HEK293T (cell line): Measurements from ENCODE around the gene FITM2.

Experiments
- CTCF ChIA-PET: fragments of 350-600 bp; formaldehyde crosslinking; extraction: SDS; loops from one replicate; lab custom pipeline; 2021; ENCODE audit warnings: antibody characterized with exemption, inconsistent platforms; lab: Yijun Ruan, JAX
- POLR2A ChIA-PET: fragments of 350-600 bp; formaldehyde crosslinking; extraction: SDS; loops from one replicate; lab custom pipeline; 2020; ENCODE audit warnings: antibody characterized with exemption, inconsistent platforms; lab: Yijun Ruan, JAX
- DNase-seq: peaks from one replicate; pipeline ENCODE4 v3.0.0; 2012; ENCODE audit warnings: mixed read lengths; ENCODE audit errors: extremely low spot score
- ARNT ChIP-seq: fragments of 450-650 bp; IDR thresholded peaks from 2 replicates; pipeline ENCODE4 v1.6.1; 2017; ENCODE audit warnings: mild to moderate bottlenecking
- BHLHE40 ChIP-seq: fragments of 450-650 bp; IDR thresholded peaks from 2 replicates; pipeline ENCODE4 v1.6.1; 2016; ENCODE audit warnings: mild to moderate bottlenecking, moderate library complexity, borderline replicate concordance
- CTBP1 ChIP-seq: fragments of 450-650 bp; IDR thresholded peaks from 2 replicates; pipeline ENCODE4 v1.6.1; 2016; ENCODE audit warnings: borderline replicate concordance
- ELF4 ChIP-seq: fragments of 450-650 bp; IDR thresholded peaks from 2 replicates; pipeline ENCODE4 v1.6.1; 2017; ENCODE audit warnings: antibody characterized with exemption
- FOXA1 ChIP-seq: fragments of 450-650 bp; IDR thresholded peaks from 2 replicates; pipeline ENCODE4 v1.6.1; 2016; ENCODE audit warnings: mild to moderate bottlenecking
- FOXK2 ChIP-seq: fragments of 450-650 bp; IDR thresholded peaks from 2 replicates; pipeline ENCODE4 v1.6.1; 2016; ENCODE audit warnings: mild to moderate bottlenecking
- FOXM1 ChIP-seq: fragments of 450-650 bp; IDR thresholded peaks from 2 replicates; pipeline ENCODE4 v1.6.1; 2017; ENCODE audit warnings: mild to moderate bottlenecking, borderline replicate concordance
- HDGF ChIP-seq: fragments of 450-650 bp; IDR thresholded peaks from 2 replicates; pipeline ENCODE4 v1.6.1; 2017; ENCODE audit warnings: antibody characterized with exemption, borderline replicate concordance
- L3MBTL2 ChIP-seq: fragments of 450-650 bp; conservative IDR thresholded peaks from 2 replicates; pipeline ENCODE4 v1.6.1; 2016; ENCODE audit warnings: mild to moderate bottlenecking
- LEF1 ChIP-seq: fragments of 450-650 bp; IDR thresholded peaks from 2 replicates; pipeline ENCODE4 v1.6.1; 2017; ENCODE audit warnings: mild to moderate bottlenecking, borderline replicate concordance
- NFRKB ChIP-seq: fragments of 450-650 bp; IDR thresholded peaks from 2 replicates; pipeline ENCODE4 v1.6.1; 2016; ENCODE audit warnings: mild to moderate bottlenecking, moderate library complexity
- PKNOX1 ChIP-seq: fragments of 450-650 bp; IDR thresholded peaks from 2 replicates; pipeline ENCODE4 v1.6.1; 2016
- SP1 ChIP-seq: fragments of 450-650 bp; IDR thresholded peaks from 2 replicates; pipeline ENCODE4 v1.6.1; 2017
- SUZ12 ChIP-seq: fragments of 450-650 bp; IDR thresholded peaks from 2 replicates; pipeline ENCODE4 v1.6.1; 2016; ENCODE audit warnings: mild to moderate bottlenecking
- TARDBP ChIP-seq: fragments of 450-650 bp; IDR thresholded peaks from 2 replicates; pipeline ENCODE4 v1.6.1; 2016
- ZNF384 ChIP-seq: fragments of 450-650 bp; IDR thresholded peaks from 2 replicates; pipeline ENCODE4 v1.6.1; 2016

FITM2 gene

GRCh38 chr20:44342248-44342647, 31.2 kb upstream of the FITM2 start:
- DNase-seq, result no peak
- TF ChIP-seq PKNOX1 (no peak), FOXA1 (no peak), L3MBTL2 (no peak)
- POLR2A ChIA-PET, result no interaction called here
- CTCF ChIA-PET, result no interaction called here

GRCh38 chr20:44336725-44337380, 25.9 kb upstream of the FITM2 start, which contains the start of gene R3HDML:
Gene R3HDML (plus strand): TSS chr20:44337043. CDS start chr20:44337158, 115 bp downstream.
- POLR2A ChIA-PET, result interaction anchor here (1.1 kb wide), 1 partner anchor 26 kb away, joined by 3 read pairs; the partner anchor contains the start of gene FITM2
- TF ChIP-seq ZNF384, result no peak
- no peak for TF ChIP-seq SUZ12
- TF ChIP-seq HDGF, result no peak
- TF ChIP-seq SP1, result no peak
- TF ChIP-seq ELF4, result no peak
- TF ChIP-seq FOXM1, result no peak
- CTCF ChIA-PET, result no interaction called here
- no peak for DNase-seq

GRCh38 chr20:44336086-44336485, 25.1 kb upstream of the FITM2 start:
- CTCF ChIA-PET, result no interaction called here
- no peak for DNase-seq
- POLR2A ChIA-PET, result no interaction called here
- TF ChIP-seq FOXA1, result no peak
- no peak for TF ChIP-seq FOXM1
- TF ChIP-seq NFRKB, result no peak
- TF ChIP-seq LEF1, result no peak
- no peak for TF ChIP-seq SP1
- TF ChIP-seq BHLHE40, result no peak
- TF ChIP-seq ZNF384, result no peak
- TF ChIP-seq FOXK2, result no peak
- no peak for TF ChIP-seq CTBP1
- no peak for TF ChIP-seq ARNT
- no peak for TF ChIP-seq HDGF
- TF ChIP-seq PKNOX1, result no peak
- no peak for TF ChIP-seq TARDBP
- TF ChIP-seq SUZ12, result no peak
- no peak for TF ChIP-seq ELF4

- no peak for DNase-seq
- TF ChIP-seq ARNT (no peak), SP1 (no peak), ELF4 (no peak), CTBP1 (no peak), LEF1 (no peak)
- ChIA-PET POLR2A (no interaction called here), CTCF (no interaction called here)
Measured at GRCh38 chr20:44335675-44336074, 24.7 kb upstream of the FITM2 start.

- ChIA-PET POLR2A (no interaction called here), CTCF (no interaction called here)
- DNase-seq, result no peak
- TF ChIP-seq FOXM1 (no peak), FOXA1 (no peak), NFRKB (no peak), HDGF (no peak), ELF4 (no peak), TARDBP (no peak), PKNOX1 (no peak), ARNT (no peak), SP1 (no peak)
Measured at GRCh38 chr20:44334709-44335108, 23.7 kb upstream of the FITM2 start.

GRCh38 chr20:44334306-44334705, 23.3 kb upstream of the FITM2 start:
- ChIA-PET CTCF (no interaction called here), POLR2A (no interaction called here)
- no peak for TF ChIP-seq FOXM1
- no peak for TF ChIP-seq ZNF384
- no peak for TF ChIP-seq BHLHE40
- TF ChIP-seq TARDBP, result no peak
- TF ChIP-seq PKNOX1, result no peak
- TF ChIP-seq SP1, result no peak
- TF ChIP-seq HDGF, result no peak
- TF ChIP-seq CTBP1, result no peak
- TF ChIP-seq ARNT, result no peak
- TF ChIP-seq FOXA1, result no peak
- TF ChIP-seq L3MBTL2, result no peak
- TF ChIP-seq LEF1, result no peak
- TF ChIP-seq SUZ12, result no peak
- TF ChIP-seq FOXK2, result no peak
- no peak for TF ChIP-seq ELF4
- no peak for DNase-seq
